ENCODE measurements around the gene CDC23.
"Not testable (repeated sequence)": the region's sequence is repeated elsewhere in the genome, so short reads cannot be mapped to it uniquely, and the experiment has no call there.

Gene CDC23

GRCh38 chr5:138213161-138214029 lies at the start of gene CDC23:
TSS of gene CDC23 (minus strand) at chr5:138213323. CDS start at chr5:138213312, 11 bp downstream.
- peak; percentile 81 for DNase-seq (ENCODE audit: low read depth)

- DNase-seq (ENCODE audit: low read depth), result no peak
Measured at GRCh38 chr5:138258704-138259292, 45.7 kb upstream of the CDC23 start.

- DNase-seq (ENCODE audit: low read depth), result no peak
Measured at GRCh38 chr5:138257583-138257982, 44.5 kb upstream of the CDC23 start.

- DNase-seq (ENCODE audit: low read depth), result no peak
Measured at GRCh38 chr5:138252944-138253343, 39.8 kb upstream of the CDC23 start.

GRCh38 chr5:138247800-138248199 lies 34.7 kb upstream of the CDC23 start:
- DNase-seq (ENCODE audit: low read depth), result not testable (repeated sequence)

- no peak for DNase-seq (ENCODE audit: low read depth)
Measured at GRCh38 chr5:138246822-138247221, 33.7 kb upstream of the CDC23 start.

- DNase-seq (ENCODE audit: low read depth), result no peak
Measured at GRCh38 chr5:138246334-138246733, 33.2 kb upstream of the CDC23 start.

- DNase-seq (ENCODE audit: low read depth), result no peak
Measured at GRCh38 chr5:138245717-138246116, 32.6 kb upstream of the CDC23 start.

GRCh38 chr5:138243794-138244193 lies 30.7 kb upstream of the CDC23 start:
- no peak for DNase-seq (ENCODE audit: low read depth)

GRCh38 chr5:138241688-138242571 lies 28.8 kb upstream of the CDC23 start:
- DNase-seq (ENCODE audit: low read depth), result no peak

- peak; percentile 64 for DNase-seq (ENCODE audit: low read depth)
Measured at GRCh38 chr5:138240650-138241385, 27.7 kb upstream of the CDC23 start.

GRCh38 chr5:138238034-138238433 lies 24.9 kb upstream of the CDC23 start:
- DNase-seq (ENCODE audit: low read depth), result no peak

GRCh38 chr5:138234651-138235050 lies 21.5 kb upstream of the CDC23 start:
- no peak for DNase-seq (ENCODE audit: low read depth)

- no peak for DNase-seq (ENCODE audit: low read depth)
Measured at GRCh38 chr5:138233280-138233679, 20.2 kb upstream of the CDC23 start.

- no peak for DNase-seq (ENCODE audit: low read depth)
Measured at GRCh38 chr5:138230981-138231589, 18.0 kb upstream of the CDC23 start.

- no peak for DNase-seq (ENCODE audit: low read depth)
Measured at GRCh38 chr5:138230261-138230660, 17.1 kb upstream of the CDC23 start.

GRCh38 chr5:138229387-138229786 lies 16.3 kb upstream of the CDC23 start:
- DNase-seq (ENCODE audit: low read depth), result no peak

GRCh38 chr5:138226910-138227309 lies 13.8 kb upstream of the CDC23 start:
- no peak for DNase-seq (ENCODE audit: low read depth)

- no peak for DNase-seq (ENCODE audit: low read depth)
Measured at GRCh38 chr5:138224712-138225111, 11.6 kb upstream of the CDC23 start.

GRCh38 chr5:138223532-138223931 lies 10.4 kb upstream of the CDC23 start:
- no peak for DNase-seq (ENCODE audit: low read depth)

- DNase-seq (ENCODE audit: low read depth), result no peak
Measured at GRCh38 chr5:138216799-138217198, 3.7 kb upstream of the CDC23 start.

- no peak for DNase-seq (ENCODE audit: low read depth)
Measured at GRCh38 chr5:138212828-138213160, 329 bp downstream of the CDC23 start.
